GM12891 (cell line): Measurements from ENCODE around the gene COMP.

ENCODE experiments used
- DNase-seq: peaks from one replicate; pipeline ENCODE4 v3.0.0; 2011; ENCODE audit warnings: low spot score; ENCODE audit not compliant: insufficient read length
- FAIRE-seq: peaks from 2 replicates; lab custom pipeline; 2011; peaks lifted over from hg19 to GRCh38; lab: Jason Lieb, UNC
- PAX5 ChIP-seq: IDR thresholded peaks from 2 replicates; pipeline ENCODE4 v1.6.1; 2011; ENCODE audit warnings: low read length, moderate library complexity, mild to moderate bottlenecking; ENCODE audit not compliant: insufficient read depth, severe bottlenecking
- POLR2A ChIP-seq: IDR thresholded peaks from 2 replicates; pipeline ENCODE4 v1.6.1; 2011; ENCODE audit warnings: low read depth, low read length, control low read depth
- POLR2AphosphoS5 ChIP-seq: IDR thresholded peaks from 2 replicates; pipeline ENCODE4 v1.6.1; 2011; ENCODE audit warnings: low read depth, low read length, control low read depth
- POU2F2 ChIP-seq: IDR thresholded peaks from 2 replicates; pipeline ENCODE4 v1.6.1; 2011; ENCODE audit warnings: low read depth, mild to moderate bottlenecking, control low read depth, low read length, moderate library complexity
- SPI1 ChIP-seq: IDR thresholded peaks from 2 replicates; pipeline ENCODE4 v1.6.1; 2011; ENCODE audit warnings: low read depth, low read length, control low read depth
- TAF1 ChIP-seq: IDR thresholded peaks from 2 replicates; pipeline ENCODE4 v1.6.1; 2011; ENCODE audit warnings: low read depth, low read length, control low read depth

Gene COMP

DNA sequence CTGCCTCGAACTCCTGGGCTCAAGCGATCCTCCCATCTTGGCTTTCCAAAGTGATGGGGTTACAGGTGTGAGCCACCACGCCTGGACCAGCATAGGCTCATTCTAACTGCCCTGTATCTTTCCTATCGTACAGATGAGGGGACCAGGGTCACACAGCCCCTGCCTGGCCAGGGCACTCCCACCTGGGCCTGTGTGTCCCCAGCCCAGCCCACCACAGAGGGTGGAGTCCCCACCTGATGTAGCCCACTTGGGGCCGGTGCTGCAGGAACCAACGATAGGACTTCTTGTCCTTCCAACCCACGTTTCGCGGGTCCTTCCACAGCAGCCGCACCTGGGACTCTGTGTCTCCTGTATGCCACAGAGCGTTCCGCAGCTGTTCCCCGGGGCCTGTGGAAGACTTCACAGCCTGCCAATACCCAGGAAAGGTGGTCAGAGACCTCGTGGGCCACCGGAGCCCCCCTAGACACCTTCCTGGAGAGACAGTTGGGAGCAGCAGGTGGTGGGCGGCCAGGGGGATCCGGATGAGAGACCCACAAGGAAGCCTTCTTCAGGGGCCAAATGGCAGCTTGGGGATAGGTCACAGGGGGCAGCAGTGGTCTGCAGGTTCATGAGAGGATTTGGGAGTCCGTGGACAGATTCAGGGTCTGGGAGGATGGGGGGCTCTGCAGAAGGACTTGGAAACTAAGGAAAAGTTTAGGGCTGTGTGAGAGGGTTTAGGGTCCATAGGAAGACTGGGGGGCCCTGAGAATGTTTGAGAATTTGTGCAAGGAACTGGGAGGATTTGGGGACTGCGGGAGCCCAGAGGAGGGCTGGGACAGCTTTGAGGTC, 6.9 kb downstream of the COMP start:
- no peak for DNase-seq
- no peak for FAIRE-seq
- TF ChIP-seq POLR2A: no peak
- no peak for TF ChIP-seq TAF1
- no peak for TF ChIP-seq SPI1
- TF ChIP-seq POLR2AphosphoS5: no peak
- no peak for TF ChIP-seq POU2F2
- TF ChIP-seq PAX5: no peak

- FAIRE-seq (no peak), DNase-seq (no peak)
- TF ChIP-seq POU2F2: no peak
- no peak for TF ChIP-seq SPI1
- TF ChIP-seq TAF1: no peak
- no peak for TF ChIP-seq POLR2A
- no peak for TF ChIP-seq PAX5
- TF ChIP-seq POLR2AphosphoS5: no peak
These were observed 8.4 kb downstream of the COMP start for GRCh38 chr19:18782559-18783225.

- peak; percentile 52 for TF ChIP-seq SPI1
- no peak for TF ChIP-seq POU2F2
- TF ChIP-seq POLR2AphosphoS5: no peak
- DNase-seq (no peak), FAIRE-seq (no peak)
These were observed 9.1 kb downstream of the COMP start for GRCh38 chr19:18781885-18782527.

DNA sequence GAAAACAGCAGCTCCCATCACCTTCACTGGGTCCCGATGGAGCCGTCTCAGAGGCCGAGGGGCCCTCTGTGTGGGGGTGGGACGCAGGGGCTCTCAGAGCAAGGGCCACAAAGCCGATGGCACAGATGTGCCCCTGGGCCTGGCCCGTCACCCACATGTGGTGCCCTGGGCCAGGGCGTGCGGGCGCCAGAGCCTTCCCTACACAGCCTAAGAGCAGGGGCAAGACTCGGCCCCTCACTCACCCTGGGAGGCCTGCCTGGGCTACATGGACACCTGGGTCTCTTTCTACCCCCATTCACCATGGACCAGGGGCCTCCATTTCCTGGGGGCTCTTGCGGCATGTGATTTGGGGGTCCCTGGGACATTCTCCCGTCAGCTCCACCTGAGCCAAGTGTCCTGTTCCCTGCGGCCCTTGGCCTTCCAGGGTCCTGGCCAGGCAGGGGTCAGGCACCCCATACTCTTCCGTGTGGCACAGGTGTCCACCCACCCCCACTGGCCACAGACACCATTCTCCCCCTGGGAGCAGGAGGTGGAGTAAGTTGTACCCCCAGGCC, 10.0 kb downstream of the COMP start:
- FAIRE-seq (no peak), DNase-seq (no peak)
- TF ChIP-seq POLR2A: no peak
- no peak for TF ChIP-seq POLR2AphosphoS5
- no peak for TF ChIP-seq POU2F2
- no peak for TF ChIP-seq SPI1
- TF ChIP-seq TAF1: no peak
- no peak for TF ChIP-seq PAX5

DNA sequence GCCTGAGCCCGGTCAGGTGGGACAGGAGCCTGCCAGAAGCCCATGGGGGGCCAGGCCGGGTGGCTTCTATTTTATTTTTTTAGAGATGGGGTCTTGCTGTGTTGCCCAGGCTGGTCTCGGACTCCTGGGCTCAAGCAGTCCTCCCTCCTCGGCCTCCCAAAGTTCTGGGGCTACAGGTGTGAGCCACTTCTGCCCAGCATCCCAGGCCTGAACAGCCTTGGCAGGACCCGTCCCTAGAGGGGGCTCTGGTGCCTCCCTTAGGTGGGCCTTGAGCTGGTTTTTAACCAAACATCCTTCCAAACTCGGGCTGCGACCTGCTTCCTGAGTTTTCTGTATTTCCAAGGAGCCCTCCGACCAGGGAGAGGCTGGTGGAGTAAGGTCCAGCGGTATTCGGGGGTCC, 10.5 kb downstream of the COMP start:
- DNase-seq: no peak
- TF ChIP-seq POLR2A: no peak
- TF ChIP-seq TAF1: no peak
- no peak for TF ChIP-seq POLR2AphosphoS5
- TF ChIP-seq POU2F2: no peak
- TF ChIP-seq PAX5: no peak
- no peak for TF ChIP-seq SPI1
- no peak for FAIRE-seq

- TF ChIP-seq PAX5 (no peak), POLR2A (no peak), POLR2AphosphoS5 (no peak)
- FAIRE-seq (no peak), DNase-seq (no peak)
These were observed 11.0 kb downstream of the COMP start for GRCh38 chr19:18780081-18780480.

- no peak for DNase-seq
- no peak for TF ChIP-seq POU2F2
- TF ChIP-seq SPI1: no peak
- TF ChIP-seq TAF1: no peak
- no peak for TF ChIP-seq POLR2A
- no peak for TF ChIP-seq POLR2AphosphoS5
- TF ChIP-seq PAX5: no peak
- no peak for FAIRE-seq
These were observed 12.1 kb downstream of the COMP start for GRCh38 chr19:18778826-18779495.

GRCh38 chr19:18778076-18778389, 13.1 kb downstream of the COMP start:
- FAIRE-seq (no peak), DNase-seq (no peak)
- TF ChIP-seq TAF1 (no peak), PAX5 (no peak), SPI1 (no peak), POLR2AphosphoS5 (no peak), POLR2A (no peak), POU2F2 (no peak)

DNA sequence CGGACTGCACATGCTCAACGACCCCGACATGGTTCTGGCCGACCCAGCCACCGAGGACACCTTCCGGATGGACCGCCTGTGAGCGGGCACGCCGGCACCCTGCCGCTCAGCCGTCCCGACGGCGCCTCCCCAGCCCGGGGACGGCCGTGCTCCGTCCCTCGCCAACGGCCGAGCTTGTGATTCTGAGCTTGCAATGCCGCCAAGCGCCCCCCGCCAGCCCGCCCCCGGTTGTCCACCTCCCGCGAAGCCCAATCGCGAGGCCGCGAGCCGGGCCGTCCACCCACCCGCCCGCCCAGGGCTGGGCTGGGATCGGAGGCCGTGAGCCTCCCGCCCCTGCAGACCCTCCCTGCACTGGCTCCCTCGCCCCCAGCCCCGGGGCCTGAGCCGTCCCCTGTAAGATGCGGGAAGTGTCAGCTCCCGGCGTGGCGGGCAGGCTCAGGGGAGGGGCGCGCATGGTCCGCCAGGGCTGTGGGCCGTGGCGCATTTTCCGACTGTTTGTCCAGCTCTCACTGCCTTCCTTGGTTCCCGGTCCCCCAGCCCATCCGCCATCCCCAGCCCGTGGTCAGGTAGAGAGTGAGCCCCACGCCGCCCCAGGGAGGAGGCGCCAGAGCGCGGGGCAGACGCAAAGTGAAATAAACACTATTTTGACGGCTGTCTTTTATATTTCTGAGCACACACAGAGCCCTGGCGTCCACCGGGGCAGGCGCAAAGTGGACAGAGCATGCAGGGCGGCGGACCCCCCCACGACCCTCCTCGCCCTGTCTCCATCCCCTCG, 13.6 kb downstream of the COMP start:
- FAIRE-seq (no peak), DNase-seq (no peak)
- TF ChIP-seq PAX5 (no peak), SPI1 (no peak), POLR2A (no peak), POLR2AphosphoS5 (no peak), POU2F2 (no peak)
